LNCAP (cell line): ENCODE measurements around the gene MAP3K7CL.

ENCODE experiments used
- TF ChIP-seq, protein P1 (sequence below): fragments of 450-650 bp; IDR thresholded peaks from 2 replicates; pipeline ENCODE4 v1.5.1; 2017; ENCODE audit warnings: mild to moderate bottlenecking

MAP3K7CL gene, protein sequence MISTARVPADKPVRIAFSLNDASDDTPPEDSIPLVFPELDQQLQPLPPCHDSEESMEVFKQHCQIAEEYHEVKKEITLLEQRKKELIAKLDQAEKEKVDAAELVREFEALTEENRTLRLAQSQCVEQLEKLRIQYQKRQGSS

DNA sequence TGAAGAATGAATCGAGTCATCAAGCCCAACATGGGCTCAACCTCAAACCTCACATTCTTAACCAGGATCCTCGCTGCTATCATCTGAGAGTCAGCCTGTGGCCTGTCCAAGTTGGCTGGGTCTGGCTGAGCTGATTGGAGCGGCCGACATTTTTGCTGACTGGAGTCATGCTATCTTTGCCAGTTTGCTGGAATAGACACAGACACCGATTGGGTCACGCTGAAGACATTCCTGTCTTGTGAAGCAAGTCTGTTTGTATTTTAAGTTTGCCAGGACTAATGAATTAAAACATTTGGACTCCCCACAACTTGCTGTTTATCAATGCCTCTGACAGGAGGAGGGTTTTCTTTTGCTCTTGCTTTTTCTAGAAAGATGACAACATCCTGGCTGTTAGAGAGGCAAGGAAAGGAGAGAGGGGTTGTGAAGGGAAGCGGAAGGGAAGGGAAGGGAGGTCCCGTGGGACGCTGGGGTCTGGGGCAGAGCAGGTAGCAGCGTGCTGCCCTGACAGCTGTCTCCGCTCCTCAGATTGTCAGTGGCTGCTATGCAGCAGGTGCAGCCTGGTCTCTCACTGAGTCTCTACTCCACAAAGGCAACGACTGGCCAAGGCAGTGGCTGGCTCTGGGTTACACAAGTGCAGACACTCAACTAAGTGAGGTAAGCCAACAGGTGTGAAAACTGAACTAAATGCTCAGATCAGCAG is at the start of gene MAP3K7CL:
Gene MAP3K7CL (plus strand): TSS at position 375 of the 700 bp plus-strand sequence. CDS start 2,701 bp downstream, outside the sequence.
- TF ChIP-seq, protein P1, sequence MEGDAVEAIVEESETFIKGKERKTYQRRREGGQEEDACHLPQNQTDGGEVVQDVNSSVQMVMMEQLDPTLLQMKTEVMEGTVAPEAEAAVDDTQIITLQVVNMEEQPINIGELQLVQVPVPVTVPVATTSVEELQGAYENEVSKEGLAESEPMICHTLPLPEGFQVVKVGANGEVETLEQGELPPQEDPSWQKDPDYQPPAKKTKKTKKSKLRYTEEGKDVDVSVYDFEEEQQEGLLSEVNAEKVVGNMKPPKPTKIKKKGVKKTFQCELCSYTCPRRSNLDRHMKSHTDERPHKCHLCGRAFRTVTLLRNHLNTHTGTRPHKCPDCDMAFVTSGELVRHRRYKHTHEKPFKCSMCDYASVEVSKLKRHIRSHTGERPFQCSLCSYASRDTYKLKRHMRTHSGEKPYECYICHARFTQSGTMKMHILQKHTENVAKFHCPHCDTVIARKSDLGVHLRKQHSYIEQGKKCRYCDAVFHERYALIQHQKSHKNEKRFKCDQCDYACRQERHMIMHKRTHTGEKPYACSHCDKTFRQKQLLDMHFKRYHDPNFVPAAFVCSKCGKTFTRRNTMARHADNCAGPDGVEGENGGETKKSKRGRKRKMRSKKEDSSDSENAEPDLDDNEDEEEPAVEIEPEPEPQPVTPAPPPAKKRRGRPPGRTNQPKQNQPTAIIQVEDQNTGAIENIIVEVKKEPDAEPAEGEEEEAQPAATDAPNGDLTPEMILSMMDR: no peak

DNA sequence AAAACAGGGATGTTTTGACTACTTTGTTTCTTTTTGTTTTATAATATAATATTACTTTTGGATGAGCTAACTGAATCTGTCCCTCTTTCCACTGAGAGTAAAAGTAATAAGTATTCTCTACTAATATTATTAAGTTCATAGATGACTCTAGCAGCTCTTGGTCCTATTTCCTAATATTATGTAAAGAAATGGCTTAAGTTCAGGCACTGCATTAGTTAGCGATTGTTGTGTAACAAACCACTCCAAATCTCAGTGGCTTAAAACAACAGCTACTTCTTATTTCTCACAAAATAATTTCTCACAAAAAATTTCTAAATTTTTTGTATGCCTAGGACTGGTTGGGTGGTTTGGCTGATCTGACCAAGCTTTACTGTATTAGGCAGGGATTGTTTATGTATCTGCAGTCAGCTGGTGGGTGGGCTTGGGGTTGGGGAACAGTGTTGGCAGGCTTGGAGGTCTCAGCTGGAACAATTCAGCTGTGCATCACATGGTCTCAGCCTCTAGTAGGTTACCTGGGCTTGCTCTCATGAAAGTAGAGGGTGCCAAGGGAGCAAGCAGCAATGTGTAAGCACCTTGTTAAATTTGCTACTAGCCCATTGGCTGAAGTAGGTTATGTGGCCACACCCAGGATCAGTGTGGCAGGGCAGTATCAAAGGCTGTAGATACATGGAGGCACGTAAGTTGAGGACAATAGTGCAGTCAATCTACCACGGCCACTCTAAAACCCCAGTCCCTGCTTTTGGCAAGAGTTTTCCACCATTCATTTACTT is 48.2 kb upstream of the MAP3K7CL start:
- TF ChIP-seq, protein P1: no peak

DNA sequence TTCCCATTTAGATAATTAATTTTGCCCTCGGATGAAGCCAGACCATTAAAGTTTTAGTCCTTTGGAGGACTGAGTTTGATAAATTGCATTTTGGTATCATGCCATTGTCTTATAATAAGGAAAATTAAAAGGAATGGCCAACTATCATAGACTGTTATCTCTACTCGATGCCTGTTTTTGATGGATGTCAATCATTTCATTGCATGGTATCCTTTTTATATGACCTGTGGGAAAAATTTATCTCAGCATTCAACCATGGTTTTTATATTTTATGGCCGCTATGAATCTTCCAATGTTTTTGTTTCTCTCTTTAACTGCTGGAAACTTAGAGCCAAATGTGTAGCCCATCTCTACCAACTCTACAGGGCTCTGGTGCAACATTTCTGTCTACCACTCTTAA is 47.1 kb upstream of the MAP3K7CL start:
- TF ChIP-seq, protein P1: no peak

DNA sequence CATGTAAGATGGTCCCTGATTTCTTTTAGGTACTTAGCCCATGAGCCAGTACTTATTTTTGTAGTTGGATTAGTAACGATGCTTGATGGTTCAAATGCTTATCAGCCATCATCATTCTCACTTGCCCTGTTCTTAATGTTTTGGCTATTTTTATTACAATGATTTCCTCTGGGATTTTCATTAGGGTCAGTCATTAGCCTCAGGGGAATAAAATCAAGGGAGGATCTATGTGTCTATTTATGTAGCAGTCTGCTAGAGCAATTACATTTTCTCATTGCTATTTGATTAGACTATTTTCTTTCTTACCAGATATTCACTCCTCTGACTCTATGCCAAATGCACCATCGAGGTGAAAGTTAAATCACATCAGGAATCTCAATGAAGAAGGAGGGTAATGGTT is 46.1 kb upstream of the MAP3K7CL start:
- TF ChIP-seq, protein P1: no peak

DNA sequence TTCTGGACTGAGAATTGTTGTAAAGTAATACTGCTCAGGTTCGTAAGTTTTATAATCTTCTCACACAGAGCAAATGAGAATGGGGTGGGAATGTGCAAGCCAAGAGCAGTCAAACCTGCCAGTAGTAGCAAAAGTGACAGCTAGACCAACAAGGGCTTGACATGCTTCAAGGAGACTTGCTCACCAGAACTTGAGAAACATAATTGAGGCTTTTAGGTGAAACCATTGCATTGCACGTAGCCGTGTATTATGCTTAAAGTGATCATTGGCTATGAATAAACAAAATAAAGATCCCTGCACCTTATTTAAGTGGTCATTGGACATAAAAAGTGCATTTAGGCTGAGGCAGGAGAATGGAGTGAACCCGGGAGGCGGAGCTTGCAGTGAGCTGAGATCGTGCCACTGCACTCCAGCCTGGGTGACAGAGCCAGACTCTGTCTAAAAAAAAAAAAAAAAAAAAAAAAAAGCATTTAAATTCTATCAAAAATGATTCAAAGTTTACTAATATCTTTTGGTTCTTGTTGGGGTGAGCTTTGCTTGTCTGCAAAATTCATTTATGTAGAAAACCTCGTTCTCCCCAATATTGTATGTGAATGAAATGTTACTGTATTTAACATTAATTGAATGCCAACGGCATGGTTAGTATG is 45.2 kb upstream of the MAP3K7CL start:
- TF ChIP-seq, protein P1: no peak

DNA sequence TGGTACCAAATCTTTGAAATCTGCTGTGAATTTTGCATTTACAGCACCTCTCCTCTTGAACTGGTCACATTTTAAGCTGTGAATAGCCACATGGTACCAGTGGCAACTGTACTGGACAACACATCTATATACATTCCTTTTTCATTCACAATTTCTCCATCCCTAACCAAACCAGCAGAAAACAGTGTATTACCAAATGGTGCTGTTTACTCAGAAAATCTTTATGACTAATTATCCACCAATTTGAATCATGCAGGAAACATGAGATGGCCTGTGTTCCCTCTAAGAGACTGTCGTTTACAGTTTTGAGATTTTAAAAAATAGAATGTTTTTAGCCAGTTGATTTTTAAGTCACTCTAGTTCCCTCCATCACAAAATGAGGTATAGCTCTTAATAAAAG is 39.4 kb upstream of the MAP3K7CL start:
- TF ChIP-seq, protein P1: no peak

DNA sequence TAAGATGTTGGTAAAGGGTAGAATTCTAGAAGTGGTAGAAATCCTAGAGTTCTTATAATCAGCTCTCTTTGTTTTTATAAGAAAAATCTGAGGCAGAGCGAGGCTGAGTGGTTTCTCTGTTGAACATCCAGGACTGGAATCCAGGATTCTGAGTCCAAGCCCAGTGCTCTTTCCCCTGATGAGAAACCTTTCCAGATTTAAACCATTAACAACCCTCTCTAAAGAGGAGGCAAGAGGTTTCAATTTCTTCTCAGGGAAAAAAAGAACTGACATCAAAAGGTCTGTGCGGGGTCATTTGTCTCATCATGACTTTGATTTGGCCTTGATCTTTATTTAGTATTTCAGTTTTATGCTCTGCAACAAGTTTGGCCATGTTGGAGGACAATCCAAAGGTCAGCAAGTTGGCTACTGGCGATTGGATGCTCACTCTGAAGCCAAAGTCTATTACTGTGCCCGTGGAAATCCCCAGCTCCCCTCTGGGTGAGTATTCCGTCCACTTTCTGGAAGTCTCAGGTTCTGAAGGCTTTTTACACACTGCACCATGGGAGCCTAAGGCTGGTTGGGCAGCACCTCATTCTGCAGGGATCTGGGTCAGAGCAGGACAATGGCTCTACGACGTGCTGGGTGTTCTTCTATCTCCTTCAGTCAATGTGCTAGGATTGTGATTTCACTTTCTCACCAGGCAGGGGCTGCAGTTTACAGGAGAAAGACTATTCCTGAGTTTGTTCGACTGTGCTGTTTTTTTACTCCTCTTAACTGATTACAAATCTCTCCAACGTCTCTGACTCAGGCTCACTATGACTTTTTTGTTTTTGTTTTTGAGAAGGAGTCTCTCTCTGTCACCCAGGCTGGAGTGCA is 38.1 kb upstream of the MAP3K7CL start:
- TF ChIP-seq, protein P1: no peak
